GM19238 (cell line): ENCODE results near the gene SREBF1.
"Not testable (repeated sequence)": the region's sequence is repeated elsewhere in the genome, so short reads cannot be mapped to it uniquely, and the experiment has no call there.

Experiments
- DNase-seq: peaks from one replicate; pipeline ENCODE4 v3.0.0; 2011; ENCODE audit warnings: low spot score; ENCODE audit not compliant: insufficient read length

SREBF1 gene

GRCh38 chr17:17812211-17813054, 24.4 kb downstream of the SREBF1 start:
- peak; percentile 95 for DNase-seq

DNA sequence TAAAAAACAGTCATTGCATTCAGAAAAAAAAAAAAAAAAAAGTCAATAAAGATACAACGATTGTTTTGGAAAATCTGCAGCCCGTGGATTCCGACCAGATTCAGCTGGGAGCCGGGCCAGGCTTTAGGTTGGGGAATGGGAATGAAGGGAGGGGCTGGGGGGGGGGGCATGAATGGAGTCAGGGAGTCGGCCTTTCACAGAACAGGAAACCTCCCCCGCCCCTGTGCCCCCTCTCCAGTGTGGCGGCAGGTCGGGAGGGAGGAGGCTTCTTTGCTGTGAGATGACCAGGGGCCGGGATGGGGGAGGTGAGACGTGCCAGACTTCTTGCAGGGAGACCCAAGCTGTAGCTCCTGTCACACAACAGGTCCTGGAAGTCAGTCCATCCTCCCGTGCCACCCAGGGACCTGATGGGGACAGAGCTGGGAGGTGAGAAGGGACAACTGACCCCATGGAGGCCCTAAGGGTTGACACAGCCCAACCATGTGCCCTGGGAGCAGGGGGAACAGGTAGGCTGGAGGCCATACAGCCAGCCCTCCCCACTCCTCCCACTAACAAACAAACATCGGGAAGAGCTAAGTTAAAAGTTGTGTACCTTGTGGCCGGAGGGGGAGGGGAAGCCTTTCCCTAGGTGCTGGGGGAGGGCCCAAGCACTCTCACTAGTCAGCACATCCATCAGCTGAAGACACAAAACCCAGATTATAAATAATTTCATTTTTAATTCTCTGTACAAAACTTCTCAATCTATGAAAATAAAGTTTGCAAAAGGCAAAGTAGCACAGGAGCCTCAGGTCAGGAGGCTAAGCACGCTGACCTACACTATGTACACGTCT, 25.2 kb downstream of the SREBF1 start:
- DNase-seq: no peak

DNA sequence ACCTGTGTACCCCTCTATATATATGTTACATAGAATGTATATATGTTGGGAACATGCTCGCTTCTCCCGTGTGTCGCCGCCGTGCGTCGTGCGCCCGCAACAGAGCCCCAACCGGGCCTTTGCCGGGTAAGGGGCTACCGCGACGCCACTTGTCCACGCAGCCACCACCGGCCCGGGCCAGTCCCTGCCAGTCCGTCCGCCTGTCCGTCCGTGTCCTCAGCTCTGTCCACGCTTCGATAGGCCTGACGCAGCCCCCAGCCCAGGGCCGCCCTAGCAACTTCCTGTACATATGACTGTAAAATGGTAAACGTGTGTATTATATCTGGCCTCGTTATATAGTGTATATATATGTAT, 25.9 kb downstream of the SREBF1 start:
- DNase-seq: no peak

DNA sequence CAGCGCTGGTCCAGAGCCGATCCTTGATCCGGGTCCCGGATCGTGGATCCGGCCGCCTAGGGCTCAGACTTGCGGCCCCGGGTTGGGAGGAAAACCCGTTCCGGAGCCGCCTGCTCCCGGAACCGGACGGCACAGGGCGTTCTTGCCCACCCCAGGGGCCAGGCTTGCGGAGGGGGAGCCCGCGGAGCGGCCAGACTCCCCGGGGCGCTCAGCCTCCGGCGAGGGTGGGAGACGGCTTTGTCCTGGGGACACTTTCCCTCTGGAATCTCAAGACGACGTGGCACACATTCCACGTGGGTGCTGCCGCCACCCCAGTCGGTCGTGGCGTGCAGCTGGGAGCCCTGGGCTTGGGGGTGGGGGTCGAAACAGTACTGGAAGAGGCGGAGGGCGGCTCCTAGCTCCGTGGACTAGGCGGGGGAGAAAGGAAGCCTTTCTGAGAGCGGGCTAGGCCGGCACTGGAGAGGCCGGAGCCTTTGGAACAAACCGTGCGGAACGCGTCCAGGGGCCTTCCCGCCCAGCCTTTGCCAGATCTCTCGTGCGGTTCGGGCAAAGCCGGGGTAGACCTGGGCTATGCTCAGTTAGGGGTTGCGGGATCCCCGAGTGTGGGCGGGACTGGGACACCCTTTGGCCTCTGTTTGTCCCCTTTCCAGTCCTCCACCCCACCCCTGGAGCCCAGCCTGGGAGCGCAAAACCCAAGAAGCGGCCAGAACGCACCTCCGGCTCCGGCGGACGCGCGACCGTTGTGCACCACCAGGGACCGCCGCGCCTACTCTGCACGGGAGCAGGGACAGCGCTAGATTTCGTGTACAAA, 26.5 kb downstream of the SREBF1 start:
- DNase-seq: no peak

- no peak for DNase-seq
Measured at GRCh38 chr17:17809531-17810083, 27.2 kb downstream of the SREBF1 start.

GRCh38 chr17:17808706-17809432, 27.9 kb downstream of the SREBF1 start:
- peak; percentile 86 for DNase-seq

GRCh38 chr17:17808200-17808599, 28.6 kb downstream of the SREBF1 start:
- not testable (repeated sequence) for DNase-seq

GRCh38 chr17:17807440-17807839, 29.3 kb downstream of the SREBF1 start:
- DNase-seq: no peak

- no peak for DNase-seq
Measured at GRCh38 chr17:17806611-17807274, 30.0 kb downstream of the SREBF1 start.

DNA sequence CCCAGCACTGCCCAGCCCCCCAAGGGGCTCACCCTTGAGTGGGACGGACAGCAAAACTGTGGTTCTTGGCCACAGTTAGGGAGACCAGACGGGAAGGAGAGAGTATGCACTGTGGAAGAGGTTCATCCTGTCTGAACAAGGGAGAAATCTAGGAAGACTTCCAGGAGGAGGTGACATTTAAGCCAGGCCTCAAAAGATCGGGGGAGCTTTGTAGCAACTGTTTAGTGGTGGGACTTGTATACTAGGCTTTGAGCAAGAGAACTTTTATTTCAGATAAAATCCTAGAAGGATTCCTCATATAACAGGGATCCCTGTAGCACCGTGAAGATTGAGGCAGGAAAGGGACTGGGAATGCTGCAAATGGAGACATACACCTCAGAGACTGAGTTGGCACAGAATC, 30.8 kb downstream of the SREBF1 start:
- DNase-seq: no peak

DNA sequence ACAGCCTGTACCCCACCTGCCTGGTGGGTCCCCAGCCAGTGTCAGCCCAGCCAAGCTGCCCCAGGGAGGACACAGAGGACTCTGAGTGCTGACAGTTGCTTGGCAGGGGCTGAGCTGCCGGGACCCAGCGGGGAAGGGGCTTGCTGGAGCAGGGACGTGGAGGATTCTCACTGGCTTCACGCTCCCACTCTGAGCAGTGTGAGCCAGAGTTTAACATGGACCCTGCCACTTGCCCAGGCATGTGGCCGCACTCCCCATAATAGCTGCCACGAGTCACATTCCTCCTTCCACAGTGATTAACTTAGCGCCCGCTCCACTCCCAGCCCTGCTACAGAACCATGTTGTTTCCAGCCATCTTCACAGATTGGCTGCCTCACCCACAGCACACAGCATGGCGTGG, 31.2 kb downstream of the SREBF1 start:
- DNase-seq: no peak

DNA sequence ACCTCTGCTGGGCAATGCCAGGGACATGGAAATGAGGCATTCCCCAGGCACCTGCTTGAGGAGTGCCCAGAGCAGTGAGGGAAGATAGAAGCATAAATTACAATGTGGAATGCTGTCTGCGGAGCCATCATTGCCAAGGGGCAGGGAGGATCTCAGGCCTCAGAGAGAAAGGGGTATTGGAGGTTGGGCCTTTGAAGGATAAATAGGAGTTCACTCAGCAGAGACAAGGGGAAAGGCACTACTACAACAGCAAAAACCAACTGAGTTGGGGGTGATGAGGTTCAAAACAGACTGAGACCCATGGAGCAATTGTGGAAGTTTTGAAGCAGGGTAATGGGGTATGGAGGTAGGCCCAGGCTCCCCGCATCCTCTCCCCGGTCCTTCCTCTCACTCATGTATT, 32.8 kb downstream of the SREBF1 start:
- DNase-seq: no peak

DNA sequence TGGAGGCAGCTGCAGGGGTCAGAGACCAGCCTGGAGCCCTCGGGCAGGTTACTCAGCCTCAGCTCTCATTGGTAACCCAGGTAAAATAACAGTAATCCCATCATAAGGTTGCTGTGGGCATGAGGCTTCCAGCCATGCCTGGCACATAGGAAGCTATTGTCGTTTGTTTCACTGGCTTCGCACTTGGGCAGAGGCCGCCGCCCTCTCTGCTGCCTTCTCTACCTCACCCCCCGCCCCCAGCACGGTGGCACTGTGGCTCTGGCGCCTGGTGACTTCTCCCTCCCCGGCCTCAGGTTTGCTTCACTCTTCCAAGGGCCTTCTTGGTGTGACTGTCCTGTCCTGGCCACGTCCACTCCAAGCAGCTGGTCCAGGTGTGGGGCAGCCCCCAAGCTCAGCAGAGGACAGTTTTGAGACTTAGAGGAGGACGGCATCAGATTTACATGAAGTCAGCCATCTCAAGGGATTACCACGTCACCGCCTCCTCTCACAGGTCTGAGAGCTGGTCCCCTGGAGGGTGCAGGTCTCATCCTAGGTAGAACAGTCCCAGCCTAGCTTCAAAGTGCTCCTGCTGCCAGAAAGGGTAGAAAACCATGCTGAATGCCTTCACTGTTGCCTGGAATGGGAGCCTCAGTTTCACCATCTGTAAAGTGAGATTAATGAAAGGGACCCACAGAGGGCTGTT, 34.8 kb downstream of the SREBF1 start:
- no peak for DNase-seq

DNA sequence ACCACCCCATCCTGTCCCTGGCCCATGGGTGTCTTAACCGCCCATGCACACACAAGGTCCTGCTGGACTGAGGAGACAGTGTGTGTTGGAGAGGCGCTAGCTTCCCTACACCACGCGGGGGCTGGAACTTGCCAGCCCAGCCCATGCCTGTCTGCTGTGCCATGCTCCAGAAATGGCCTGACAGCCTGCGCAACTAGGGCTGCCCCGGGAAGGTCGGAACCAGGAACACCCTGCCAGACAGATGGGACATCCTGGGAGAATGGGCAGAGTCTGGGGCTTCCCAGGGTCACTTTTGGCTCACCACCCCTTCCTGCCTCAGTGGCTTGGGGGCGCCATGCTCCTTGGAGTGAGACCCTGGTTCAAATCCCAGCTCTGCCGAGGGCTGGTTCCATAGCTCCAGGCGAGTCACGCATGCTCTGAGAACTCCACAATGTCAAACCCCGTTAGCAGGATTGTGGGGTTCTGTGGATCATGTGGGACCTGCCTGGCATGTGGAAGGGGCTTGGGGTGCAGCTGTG, 36.2 kb downstream of the SREBF1 start:
- no peak for DNase-seq

DNA sequence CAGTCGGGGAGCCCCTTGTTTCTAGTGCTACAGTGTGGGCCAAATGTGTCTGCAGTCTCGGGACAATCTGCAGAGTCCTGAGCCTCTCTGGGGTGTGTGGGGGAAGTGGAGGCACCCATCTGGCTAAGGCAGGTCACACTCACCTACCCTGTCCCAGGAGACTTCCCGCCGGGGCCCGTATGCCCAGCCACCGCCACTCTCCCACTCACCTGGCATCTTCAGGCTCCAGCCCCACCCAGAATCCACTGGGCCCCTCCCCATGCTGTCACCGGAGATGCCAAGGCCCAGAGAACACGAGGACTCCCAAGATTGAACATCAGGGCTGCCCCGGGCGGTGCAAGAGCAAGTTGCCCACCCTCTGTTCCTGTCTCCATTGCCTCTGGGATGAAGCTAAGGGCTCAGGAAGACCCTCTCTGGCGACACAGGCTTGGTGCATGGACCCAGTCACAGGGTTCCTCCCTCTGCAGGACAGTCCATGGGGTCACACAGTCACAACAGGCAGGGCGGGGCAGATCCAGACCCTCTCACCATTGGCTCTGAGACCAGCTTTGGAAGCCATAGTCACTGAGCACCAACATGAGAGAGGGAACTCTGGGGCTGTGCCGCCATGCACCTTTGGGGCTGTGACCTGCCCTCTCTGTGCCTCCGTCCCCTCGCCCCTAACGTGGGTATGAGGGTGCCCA, 38.1 kb downstream of the SREBF1 start:
- no peak for DNase-seq

GRCh38 chr17:17798010-17798556, 38.7 kb downstream of the SREBF1 start:
- DNase-seq: no peak

GRCh38 chr17:17797119-17797809, 39.5 kb downstream of the SREBF1 start:
- DNase-seq: no peak

DNA sequence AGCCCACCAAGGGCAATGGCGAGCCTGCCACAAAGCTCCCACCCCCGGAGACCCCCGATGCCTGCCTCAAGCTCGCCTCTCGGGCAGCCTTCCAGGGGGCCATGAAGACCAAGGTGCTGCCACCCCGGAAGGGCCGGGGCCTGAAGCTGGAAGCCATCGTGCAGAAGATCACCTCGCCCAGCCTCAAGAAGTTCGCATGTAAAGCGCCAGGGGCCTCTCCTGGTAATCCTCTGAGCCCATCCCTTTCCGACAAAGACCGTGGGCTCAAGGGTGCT, 40.1 kb downstream of the SREBF1 start:
- no peak for DNase-seq
